Mesothelial cell of epicardium (in vitro differentiated cells): ENCODE data around the gene HSD17B3. TPM values are rescaled to one million over a fixed set of nuclear protein-coding genes. Genes with fewer than 3 reads are reported as not detected.

Source experiments
- DNase-seq, 2 experiments: peaks; one replicate each; pipeline ENCODE4 v3.0.0; 2021; ENCODE audit warnings: low spot score in 2 of 2; ENCODE audit not compliant: unreplicated experiment in 2 of 2
- H3K27ac Mint-ChIP-seq: 2 replicates; pipeline ENCODE4 v1.8.0; 2021; ENCODE audit warnings: mixed read lengths
- H3K27me3 Mint-ChIP-seq: 2 replicates; pipeline ENCODE4 v1.8.0; 2021; ENCODE audit warnings: low read depth, mixed read lengths
- H3K36me3 Mint-ChIP-seq: 2 replicates; pipeline ENCODE4 v1.8.0; 2021; ENCODE audit warnings: mixed read lengths
- H3K4me1 Mint-ChIP-seq: 2 replicates; pipeline ENCODE4 v1.8.0; 2021; ENCODE audit warnings: mixed read lengths
- H3K4me3 Mint-ChIP-seq: 2 replicates; pipeline ENCODE4 v1.8.0; 2021; ENCODE audit warnings: mild to moderate bottlenecking, moderate library complexity, mixed read lengths
- H3K9me3 Mint-ChIP-seq: 2 replicates; pipeline ENCODE4 v1.8.0; 2021; ENCODE audit warnings: mixed read lengths
- CTCF ChIP-seq: fragments of 200-600 bp; sonication (generic); IDR thresholded peaks from one replicate; pipeline ENCODE4 v1.5.0; 2021; ENCODE audit warnings: antibody characterized with exemption; ENCODE audit not compliant: unreplicated experiment
- total RNA-seq: library from RNA; stranded (reverse); gene quantifications from 3 replicates; pipeline ENCODE4 v1.2.1, GENCODE V29; 2021

Gene HSD17B3
- total RNA-seq, 1 donor from 2014 or later, result not detected

GRCh38 chr9:96343515-96344360 lies 41.8 kb upstream of the HSD17B3 start:
- DNase-seq, result no peak
- Mint-ChIP-seq H3K4me3 (no peak overlapping the region), H3K27me3 (no peaks in the 10 kb centered on the region), H3K9me3 (peaks cover 8% of the 10 kb centered on the region), H3K27ac (peak overlapping the region; percentile 25), H3K4me1 (peaks cover 21% of the 10 kb centered on the region), H3K36me3 (peaks cover 14% of the 10 kb centered on the region)
- no peak for TF ChIP-seq CTCF

DNA sequence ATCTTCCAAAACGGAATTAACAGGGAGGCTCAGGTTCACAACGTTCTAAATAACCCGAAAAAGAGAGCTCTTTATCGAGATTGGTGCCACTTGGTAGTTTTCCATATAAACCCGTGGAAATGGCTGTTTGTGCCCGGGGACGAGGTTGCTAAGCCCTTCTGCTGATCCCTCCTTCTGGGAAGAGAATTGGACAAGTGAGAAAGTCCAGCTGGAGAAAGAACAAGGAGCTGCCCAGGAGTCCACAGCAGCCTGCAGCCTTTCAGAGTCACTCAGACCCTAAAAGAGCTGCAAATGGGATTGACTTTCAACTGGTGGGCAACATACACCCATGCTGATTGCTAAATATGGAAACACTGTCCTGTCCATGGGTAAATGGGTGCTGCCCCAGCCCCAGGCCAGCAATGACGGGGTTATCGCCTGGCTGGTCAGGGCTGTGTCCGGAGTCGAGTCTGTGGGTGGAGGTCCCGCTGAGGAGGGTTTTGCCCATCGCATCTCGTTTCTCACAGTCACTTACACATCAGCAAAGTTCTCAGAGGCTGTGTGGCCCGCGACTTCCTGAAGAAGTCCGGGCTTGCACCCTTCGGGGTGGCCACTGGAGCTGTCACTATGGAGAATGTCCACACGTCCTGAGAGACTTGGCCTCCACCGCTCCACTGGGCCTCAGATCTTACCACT lies 40.7 kb upstream of the HSD17B3 start:
- no peak for TF ChIP-seq CTCF
- no peak overlapping the region for H3K27ac Mint-ChIP-seq
- H3K9me3 Mint-ChIP-seq, result no peaks in the 10 kb centered on the region
- H3K27me3 Mint-ChIP-seq, result no peaks in the 10 kb centered on the region
- no peak overlapping the region for H3K4me3 Mint-ChIP-seq
- H3K4me1 Mint-ChIP-seq, result peaks cover 21% of the 10 kb centered on the region
- DNase-seq, result no peak
- peaks cover 5% of the 10 kb centered on the region for H3K36me3 Mint-ChIP-seq

DNA sequence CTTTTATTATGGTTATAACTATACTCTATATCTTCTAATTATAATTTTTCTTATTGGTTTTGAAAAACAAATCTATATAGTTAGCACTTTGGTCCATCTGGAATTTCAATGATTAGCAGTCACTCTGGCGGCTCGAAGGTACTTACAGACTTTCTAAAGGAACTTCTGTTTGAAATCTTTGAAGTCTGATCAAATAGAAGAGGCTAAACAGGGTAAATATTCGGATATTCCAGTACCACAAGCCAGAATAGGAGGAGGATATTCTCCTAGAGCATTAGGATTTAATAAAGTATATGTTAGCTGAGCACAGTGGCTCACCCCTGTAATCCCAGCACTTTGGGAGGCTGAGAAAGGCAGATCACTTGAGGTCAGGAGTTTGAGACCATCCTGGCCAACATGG lies 38.7 kb upstream of the HSD17B3 start:
- H3K36me3 Mint-ChIP-seq, result peaks cover 3% of the 10 kb centered on the region
- peaks cover 21% of the 10 kb centered on the region for H3K4me1 Mint-ChIP-seq
- TF ChIP-seq CTCF, result no peak
- no peak for DNase-seq
- H3K27me3 Mint-ChIP-seq, result no peaks in the 10 kb centered on the region
- H3K27ac Mint-ChIP-seq, result no peak overlapping the region
- H3K9me3 Mint-ChIP-seq, result no peaks in the 10 kb centered on the region
- H3K4me3 Mint-ChIP-seq, result no peak overlapping the region

- no peak for DNase-seq
- TF ChIP-seq CTCF, result no peak
- peaks cover 7% of the 10 kb centered on the region for H3K36me3 Mint-ChIP-seq
- H3K9me3 Mint-ChIP-seq, result peaks cover 5% of the 10 kb centered on the region
- no peaks in the 10 kb centered on the region for H3K27me3 Mint-ChIP-seq
- H3K4me3 Mint-ChIP-seq, result no peak overlapping the region
- H3K4me1 Mint-ChIP-seq, result peaks cover 12% of the 10 kb centered on the region
- H3K27ac Mint-ChIP-seq, result no peak overlapping the region
Observed at GRCh38 chr9:96338299-96338698, 36.3 kb upstream of the HSD17B3 start.

- Mint-ChIP-seq H3K27ac (no peak overlapping the region), H3K36me3 (peaks cover 4% of the 10 kb centered on the region), H3K27me3 (no peaks in the 10 kb centered on the region), H3K9me3 (peaks cover 5% of the 10 kb centered on the region), H3K4me1 (peaks cover 8% of the 10 kb centered on the region), H3K4me3 (no peak overlapping the region)
- TF ChIP-seq CTCF, result no peak
- no peak for DNase-seq
Observed at GRCh38 chr9:96333958-96334357, 32.0 kb upstream of the HSD17B3 start.
